ENCODE results near the gene COL21A1.

Gene COL21A1

GRCh38 chr6:56244528-56245253, 2.7 kb downstream of the COL21A1 start:
- no peak for DNase-seq

DNA sequence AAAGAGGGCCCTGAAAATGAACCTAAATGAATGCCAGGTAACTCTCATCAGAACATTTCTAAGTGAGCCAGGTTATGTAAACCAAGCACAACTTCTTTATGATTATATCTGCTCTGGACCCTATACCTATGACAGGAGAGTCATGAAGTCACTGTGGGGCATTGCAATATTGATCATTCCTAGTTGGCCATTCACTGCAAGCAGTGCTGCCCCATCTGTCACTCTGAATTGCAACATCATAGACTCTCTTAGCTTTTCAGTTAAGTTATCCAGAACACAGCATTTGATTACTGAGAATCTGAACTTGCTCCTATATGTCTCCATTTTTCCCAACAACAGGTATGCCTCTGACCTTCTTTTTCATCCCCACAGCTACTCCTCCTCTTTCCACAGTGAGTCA, 3.3 kb downstream of the COL21A1 start:
- no peak for DNase-seq

DNA sequence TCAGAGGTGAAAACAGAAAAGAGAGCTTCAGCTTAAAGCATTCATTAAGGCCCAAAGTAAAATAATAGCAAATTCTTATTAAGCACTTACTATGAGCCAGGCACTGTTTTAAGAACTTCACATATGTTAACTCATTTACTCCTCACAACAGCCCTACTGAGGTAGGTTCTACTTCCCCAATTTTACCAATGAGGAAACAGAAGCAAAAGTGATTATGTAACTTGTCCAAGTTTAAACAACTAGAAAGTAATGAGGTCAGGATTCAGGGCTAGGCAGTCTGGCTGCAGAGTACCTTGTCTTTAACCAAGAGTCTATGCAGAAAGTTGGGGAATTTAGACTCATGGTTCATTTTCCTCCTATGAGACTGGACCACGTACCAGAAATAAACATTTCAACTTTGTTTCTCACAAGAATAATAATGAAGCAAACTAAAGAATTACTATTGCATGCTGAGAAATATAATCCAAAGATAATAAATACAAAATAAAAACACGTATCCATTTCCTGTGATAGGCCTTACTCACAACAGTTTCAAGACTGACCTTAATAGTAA, 3.8 kb downstream of the COL21A1 start:
- DNase-seq = no peak

DNA sequence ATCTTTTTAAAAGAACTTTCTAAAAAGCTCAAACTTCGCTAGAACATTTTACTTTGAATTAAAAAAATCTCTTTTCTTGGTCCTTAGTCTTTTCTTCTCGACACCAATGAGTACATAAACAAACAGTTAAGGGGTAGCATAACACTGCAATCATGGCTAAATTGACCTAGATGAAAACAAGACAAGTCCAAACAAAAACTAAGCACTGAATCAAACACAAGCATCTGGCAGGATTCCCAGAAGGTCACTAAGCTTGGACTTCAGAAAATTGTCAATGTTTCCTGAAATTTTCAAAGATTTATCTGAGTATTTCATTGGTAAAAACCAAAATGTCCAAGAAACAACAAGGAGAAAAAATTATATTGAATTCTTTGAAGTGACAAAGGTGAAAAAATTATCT, 5.0 kb downstream of the COL21A1 start:
- no peak for DNase-seq

GRCh38 chr6:56241124-56241802, 6.1 kb downstream of the COL21A1 start:
- no peak for DNase-seq

- DNase-seq = no peak
Measured at GRCh38 chr6:56238352-56238751, 9.0 kb downstream of the COL21A1 start.

- no peak for DNase-seq
Measured at GRCh38 chr6:56235245-56235644, 12.1 kb downstream of the COL21A1 start.

GRCh38 chr6:56232436-56232835, 14.9 kb downstream of the COL21A1 start:
- DNase-seq = peak; percentile 47

GRCh38 chr6:56231827-56232226, 15.6 kb downstream of the COL21A1 start:
- DNase-seq = peak; percentile 23

- DNase-seq = no peak
Measured at GRCh38 chr6:56230976-56231566, 16.3 kb downstream of the COL21A1 start.

DNA sequence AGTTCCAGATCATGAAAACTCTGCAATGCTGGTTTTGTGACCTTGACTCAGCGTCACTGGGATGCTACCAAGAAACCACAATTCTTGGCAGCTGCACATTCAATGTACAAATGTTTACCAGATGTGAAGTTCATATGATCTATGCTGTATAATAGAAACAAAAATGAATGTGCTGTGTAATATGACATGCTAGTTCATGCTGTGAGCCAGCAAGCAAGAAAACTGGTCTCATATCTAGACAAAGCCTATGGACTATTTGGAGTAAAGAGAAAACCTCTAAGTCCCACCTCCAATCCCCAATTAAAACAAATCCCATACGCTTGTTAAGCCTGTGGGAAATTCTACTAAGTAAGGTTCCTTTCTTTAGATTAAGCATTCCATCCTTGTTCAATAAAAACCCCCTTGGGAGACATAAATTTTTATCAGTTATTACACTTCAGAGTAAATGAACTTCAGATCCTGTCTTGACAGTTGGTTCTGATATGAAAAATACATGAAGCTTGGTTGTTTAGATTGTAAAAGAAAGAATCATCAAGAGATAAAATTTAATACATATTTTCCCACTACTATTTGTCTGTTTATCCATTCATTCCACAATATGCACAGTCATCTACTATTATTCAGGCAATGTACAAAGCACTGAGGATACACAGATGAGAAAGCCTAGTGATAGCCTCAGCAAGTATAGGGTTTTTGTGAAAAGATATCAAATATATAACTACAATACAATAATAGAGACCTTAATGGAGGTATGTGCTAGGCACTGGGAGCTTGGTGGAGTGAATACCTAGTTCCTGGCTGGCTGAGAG, 20.1 kb downstream of the COL21A1 start:
- DNase-seq = peak; percentile 61

GRCh38 chr6:56223995-56224394, 23.4 kb downstream of the COL21A1 start:
- DNase-seq = no peak

DNA sequence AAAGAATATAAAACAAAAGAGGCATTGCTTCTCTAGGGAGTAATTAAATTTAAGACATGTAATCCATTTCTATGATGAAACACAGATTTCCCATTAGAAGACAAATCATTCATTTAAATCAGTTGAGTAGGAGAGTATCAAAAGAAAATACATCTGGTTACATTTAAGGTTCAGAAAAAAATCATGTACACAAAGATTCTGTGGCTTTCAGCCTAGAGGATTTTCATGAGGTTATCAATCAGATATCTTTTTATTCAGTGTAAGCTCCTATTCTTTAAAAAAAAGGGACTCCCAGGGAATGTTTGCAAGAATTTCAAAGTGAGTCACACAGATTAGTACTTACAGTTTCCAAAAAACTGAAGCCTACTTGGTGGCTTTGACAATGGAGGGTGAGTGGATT, 24.9 kb downstream of the COL21A1 start:
- peak; percentile 33 for DNase-seq

GRCh38 chr6:56220078-56220477, 27.3 kb downstream of the COL21A1 start:
- no peak for DNase-seq

- no peak for DNase-seq
Measured at GRCh38 chr6:56214703-56215101, 32.7 kb downstream of the COL21A1 start.

GRCh38 chr6:56214041-56214702, 33.2 kb downstream of the COL21A1 start:
- no peak for DNase-seq

GRCh38 chr6:56211724-56212123, 35.7 kb downstream of the COL21A1 start:
- no peak for DNase-seq

- DNase-seq = no peak
Measured at GRCh38 chr6:56204134-56204533, 43.2 kb downstream of the COL21A1 start.

GRCh38 chr6:56199956-56200355, 47.4 kb downstream of the COL21A1 start:
- DNase-seq = no peak

GRCh38 chr6:56193846-56194245, 53.5 kb downstream of the COL21A1 start:
- DNase-seq = no peak

DNA sequence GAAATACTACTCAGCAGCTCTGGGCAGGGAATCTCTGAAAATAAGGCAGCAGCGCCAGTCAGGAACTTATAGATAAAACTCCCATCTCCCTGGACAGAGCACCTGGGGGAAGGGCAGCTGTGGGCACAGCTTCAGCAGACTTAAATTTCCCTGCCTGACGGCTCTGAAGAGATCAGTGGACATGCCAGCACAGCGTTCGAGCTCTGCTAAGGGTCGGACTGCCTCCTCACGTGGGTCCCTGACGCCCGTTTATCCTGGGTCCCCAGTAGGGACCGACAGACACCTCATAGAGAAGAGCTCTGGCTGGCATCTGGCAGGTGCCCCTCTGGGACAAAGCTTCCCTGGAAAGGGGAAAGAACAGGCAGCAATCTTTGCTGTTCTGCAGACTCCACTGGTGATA, 59.0 kb downstream of the COL21A1 start:
- DNase-seq = no peak

GRCh38 chr6:56187686-56188085, 59.7 kb downstream of the COL21A1 start:
- no peak for DNase-seq

DNA sequence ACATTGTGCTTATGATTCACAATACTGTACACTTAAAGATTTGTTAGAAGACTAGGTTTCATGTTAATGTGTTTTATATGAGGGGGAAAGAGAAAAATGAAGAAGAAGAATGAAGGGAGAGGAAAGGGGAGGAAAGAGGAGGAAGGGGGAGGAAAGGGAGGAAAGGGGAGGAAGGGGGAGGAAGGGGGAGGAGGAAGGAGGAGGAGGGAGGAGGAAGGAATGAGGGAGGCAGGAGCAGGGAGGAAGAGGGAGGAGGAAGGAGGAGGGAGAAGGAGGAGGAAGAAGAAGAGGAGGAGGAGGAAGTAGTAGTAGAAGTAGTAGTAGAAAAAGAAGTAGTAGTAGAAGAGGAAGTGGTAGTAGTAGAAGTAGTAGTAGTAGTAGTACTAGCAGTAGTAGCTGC, 70.6 kb downstream of the COL21A1 start:
- DNase-seq = no peak
